GM18867 (cell line): ENCODE results near the gene RRP36.
A peak's percentile ranks its signal among the peaks of the same experiment; 100 is the strongest.

Experiments used
- ATAC-seq: cut with Tn5 transposase; IDR thresholded peaks from one replicate; pipeline ENCODE4 v1.9.1; 2021; ENCODE audit warnings: mild to moderate bottlenecking, moderate library complexity; ENCODE audit not compliant: unreplicated experiment

The RRP36 gene

DNA sequence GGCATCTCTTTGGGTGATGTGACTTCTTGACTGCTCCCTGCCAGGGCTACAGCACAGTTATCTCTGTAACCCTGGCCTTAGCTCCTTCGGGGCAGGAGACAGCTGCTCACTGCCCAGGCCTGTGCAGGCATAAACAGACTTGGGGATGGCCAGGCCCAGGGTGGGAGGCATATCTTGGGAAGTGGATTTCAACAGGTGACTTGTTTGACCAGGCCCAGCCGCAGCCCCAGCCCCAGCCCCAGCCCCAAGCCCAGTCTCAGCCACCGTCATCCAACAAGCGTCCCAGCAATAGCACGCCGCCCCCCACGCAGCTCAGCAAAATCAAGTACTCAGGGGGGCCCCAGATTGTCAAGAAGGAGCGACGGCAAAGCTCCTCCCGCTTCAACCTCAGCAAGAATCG lies 15.2 kb upstream of the RRP36 start:
- no peak for ATAC-seq

DNA sequence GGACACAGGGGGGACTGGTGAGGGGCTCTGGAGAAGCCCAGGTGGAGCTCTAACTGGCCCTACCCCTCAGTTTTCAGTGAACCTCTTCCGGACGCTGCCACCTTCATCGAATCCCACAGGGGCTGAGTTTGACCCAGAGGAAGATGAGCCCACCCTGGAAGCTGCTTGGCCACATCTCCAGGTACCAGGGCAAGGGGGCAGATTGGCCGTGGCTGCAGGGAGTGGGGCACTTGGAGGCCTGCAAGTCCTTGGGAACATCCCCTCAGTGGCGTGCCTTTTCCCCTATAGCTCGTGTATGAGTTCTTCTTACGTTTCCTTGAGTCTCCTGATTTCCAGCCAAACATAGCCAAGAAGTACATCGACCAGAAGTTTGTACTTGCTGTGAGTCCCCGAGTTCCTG lies 14.3 kb upstream of the RRP36 start:
- ATAC-seq: no peak

DNA sequence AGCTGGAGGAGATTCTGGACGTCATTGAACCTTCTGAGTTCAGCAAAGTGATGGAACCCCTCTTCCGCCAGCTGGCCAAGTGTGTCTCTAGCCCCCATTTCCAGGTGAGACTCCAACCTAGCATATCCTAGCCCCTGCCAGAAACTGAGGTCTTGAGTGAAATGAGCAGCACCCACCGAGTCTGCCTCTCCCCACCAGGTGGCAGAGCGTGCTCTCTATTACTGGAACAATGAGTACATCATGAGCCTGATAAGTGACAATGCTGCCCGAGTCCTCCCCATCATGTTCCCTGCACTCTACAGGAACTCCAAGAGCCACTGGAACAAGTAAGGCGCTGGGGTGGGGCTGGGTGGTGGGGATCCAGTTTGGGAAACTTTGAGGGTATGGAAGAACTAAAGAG lies 12.3 kb upstream of the RRP36 start:
- no peak for ATAC-seq

DNA sequence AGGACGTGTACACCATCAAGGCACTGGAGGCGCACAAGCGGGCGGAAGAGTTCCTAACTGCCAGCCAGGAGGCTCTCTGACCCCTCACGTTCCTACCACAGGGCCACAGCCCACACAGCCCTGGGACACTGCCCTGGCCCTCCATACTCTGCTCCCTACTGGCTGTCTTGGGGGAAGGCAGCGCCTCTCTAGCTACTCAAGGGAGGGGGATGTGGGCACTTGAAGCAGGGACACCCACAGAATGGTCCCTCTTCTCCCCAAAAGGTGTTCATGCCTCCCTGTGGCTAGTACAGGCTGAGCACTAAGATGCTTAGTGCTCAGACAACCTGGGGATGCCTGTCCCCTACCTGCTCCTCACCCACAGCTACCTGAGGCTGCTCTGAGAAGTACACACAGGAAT lies 10.2 kb upstream of the RRP36 start:
- no peak for ATAC-seq

DNA sequence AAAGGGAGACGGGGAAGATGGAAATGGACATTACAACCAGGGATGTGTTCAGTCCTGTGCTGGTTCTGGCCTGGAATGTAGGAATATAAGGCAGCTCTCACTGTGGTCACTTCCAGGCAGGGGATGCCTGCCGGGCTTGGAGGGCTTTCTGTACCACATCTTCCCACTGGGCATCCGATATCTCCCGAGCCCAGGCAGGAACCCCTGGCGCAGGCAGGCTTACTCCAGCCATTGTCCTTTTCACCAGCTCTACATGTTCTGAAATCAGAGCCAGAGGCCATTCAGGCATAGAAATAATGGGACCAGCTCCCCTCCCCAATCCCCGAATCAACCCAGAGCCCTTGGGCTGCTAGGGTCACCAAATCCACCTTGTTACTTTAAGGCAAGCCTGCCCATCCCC lies 9.1 kb upstream of the RRP36 start:
- no peak for ATAC-seq

DNA sequence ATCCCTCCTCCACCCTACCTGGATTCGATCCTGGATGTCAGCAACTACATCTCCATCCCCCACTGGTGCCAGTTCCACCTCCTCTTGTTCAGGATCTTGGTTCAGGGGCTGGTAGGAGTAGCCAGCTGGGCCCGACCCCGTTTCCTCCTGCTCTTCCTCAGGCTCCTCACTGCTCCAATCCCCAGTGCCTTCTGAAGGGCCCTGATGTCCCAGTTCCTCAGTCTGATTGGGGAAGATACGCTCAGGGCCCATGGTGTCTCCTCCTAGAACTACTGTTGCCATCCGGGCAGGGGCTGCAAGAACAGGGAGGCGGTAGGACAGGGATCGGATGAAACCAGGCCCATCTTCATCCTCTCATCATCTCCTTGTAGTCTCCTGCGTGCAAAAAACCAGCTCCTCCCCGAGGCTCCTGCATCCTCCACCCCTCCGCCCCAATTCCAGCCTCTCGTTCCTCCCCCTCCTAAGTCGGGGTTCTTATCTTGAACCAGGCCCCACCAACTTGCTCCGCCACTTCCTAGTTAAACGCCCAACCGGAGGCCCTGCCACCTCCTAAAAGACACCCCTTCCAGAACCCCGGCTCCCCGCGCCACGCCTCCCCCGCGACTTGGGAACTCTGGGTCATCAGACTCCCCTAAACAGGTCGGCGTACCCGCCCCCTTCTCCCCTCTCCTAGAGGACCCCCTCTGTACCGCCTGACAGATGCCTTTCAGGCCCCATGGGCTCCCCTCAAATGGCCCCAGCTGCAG lies 8.2 kb upstream of the RRP36 start:
- ATAC-seq: peak; percentile 6

DNA sequence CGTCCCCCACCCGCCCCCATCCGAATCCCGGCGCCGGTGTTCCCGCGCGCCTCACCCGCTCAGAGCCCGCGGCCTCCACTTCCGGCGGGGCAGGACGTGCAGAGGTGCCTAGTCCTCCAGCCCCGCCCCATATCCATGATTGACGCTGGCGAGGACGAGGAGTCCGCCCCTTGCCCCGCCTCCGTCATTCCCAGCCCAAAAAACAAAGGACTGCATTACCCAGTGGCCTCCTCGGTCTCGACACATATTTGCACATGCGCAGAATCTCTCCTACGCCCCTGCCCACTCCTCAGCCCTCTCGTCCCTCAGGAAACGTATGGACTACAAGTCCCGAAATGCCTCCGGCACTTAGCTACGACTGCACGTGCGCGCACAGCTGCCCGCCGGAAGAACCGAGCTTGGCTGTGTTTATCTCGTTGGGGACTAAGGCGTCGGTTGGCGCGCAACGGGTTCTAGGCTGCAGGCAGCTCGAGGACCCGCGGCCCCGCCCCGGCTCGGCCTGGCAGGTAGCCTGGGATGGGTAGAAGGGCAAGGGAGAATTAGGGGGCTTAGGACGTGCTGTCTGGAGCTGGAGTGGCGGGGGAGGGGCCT lies 7.5 kb upstream of the RRP36 start, which contains the start of the genes KLHDC3 and MEA1:
TSS of gene KLHDC3 (plus strand) at position 407 of the 591 bp plus-strand sequence. CDS start 2,944 bp downstream, outside the sequence.
TSS of gene MEA1 (minus strand) at position 104 of the 591 bp plus-strand sequence. CDS start 133 bp downstream, outside the sequence.
- ATAC-seq: peak; percentile 88

DNA sequence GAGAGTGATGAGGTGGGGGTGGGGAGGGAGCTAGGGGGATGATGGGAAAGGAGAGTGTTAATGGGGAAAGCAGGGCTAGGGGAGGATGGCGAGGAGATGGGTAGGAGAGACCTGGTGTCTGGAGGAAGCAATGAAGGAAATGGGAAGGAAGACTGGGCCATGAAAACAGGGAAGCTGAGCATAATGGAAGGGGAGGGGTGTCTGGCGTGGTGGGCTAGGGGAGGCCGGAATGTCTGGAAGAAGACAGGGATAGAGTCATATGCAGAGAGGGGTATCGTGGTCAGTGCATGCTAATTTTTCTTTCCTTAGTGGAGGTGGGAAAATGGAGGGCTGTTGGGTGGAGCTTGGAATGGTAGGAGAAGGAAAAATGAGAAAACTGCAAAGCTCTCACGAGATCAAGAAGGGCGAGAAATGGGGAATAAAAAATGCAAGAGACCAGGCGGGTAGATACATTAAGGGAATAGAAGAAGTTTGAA lies 7.0 kb upstream of the RRP36 start:
- ATAC-seq: no peak

DNA sequence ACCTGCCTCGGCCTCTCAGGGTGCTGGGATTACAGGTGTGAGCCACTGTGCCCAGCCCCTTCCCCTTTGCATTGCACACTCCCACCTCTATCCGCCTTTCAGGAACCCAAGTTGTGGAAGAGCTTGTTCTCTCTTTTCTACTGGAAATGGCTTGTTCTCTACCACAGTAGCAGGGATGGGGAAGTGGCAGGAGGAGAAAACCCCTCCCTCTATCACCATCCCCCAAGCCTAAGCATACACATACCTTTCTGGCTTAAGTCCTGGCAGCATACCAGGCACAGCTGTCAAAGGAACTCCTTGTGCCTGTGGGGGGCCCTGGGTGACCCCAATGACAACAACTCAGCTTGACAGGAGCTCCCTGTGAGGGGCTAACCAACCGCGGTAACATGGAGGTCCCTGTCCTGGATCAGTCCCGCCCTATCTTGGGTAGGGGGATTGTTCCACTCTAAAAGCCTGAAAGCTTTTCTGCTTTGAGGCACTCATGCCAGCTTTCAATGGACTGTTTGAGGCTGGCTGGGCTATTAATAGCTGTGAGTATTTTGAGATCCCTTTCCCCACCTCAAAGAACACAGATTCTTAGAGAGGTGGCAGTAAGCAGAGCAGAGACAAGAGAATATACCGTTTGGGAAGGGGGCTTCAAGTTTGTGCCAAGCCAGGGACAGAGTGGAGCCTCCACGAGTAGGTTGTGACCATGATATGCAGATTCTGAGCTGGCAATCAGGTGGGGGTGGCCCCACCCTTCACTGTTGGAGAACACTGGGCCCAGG lies 5.1 kb upstream of the RRP36 start:
- ATAC-seq: no peak

DNA sequence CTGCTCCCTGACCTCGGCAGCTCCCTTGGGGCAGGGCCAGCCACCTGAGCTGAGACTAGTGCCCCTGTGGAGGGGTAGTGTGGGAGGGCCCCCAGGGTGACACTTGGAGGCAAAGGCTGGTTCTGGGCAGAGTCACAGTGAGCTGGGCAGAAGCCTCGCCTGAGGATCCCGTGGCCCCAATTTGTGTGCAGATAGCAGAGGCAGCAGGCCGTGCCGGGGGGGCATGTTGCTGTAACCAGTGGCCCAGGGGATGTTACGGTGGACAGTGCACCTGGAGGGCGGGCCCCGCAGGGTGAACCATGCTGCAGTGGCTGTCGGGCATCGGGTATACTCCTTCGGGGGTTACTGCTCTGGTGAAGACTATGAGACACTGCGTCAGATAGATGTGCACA lies 4.5 kb upstream of the RRP36 start:
- no peak for ATAC-seq

DNA sequence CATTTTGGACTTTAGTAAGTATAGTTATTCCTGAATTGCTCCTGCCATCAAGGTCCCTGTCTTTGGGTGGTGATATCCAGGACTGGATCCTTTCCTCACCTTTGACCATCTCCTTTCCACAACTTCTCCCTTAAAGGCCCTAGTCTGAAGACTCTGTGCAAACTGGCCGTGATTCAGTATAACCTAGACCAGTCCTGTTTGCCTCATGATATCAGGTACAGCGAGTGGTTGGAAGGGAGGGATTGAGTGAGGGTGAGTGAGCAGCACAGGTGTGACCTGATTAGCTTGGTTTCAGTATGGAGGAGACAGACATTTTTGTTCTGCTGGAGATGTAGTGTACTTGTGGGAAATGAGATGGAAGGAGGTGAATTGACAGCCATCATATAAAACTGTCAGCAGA lies 2.3 kb upstream of the RRP36 start:
- ATAC-seq: no peak

DNA sequence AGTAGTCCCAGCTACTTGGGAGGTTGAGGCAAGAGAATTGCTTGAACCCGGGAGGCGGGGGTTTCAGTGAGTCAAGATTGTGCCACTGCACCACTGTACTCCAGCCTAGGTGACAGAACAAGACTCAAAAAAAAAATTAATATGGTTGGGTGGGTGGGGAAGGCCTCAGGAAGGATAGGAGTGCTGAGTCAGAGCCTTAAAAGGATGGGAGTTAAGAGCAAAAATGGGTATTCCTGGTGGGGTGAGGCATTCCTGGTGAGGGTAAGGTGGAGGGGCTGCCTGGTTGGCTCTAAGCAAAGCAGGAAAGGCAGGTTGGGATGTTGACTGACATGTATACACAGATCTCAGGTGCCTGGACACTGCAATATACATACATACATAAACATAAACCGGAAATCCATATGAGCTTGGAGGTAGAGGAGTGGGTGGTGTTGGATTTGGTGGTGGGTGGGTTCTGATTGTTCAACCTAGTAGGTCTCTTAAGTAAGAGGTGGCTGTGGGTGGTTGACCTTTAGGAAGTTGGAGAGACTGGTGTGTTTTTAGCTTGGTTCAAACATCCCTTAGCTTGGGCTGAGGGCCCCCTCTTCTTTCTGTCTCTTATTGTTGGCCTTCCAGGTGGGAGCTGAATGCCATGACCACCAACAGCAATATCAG lies 1.2 kb upstream of the RRP36 start:
- no peak for ATAC-seq

DNA sequence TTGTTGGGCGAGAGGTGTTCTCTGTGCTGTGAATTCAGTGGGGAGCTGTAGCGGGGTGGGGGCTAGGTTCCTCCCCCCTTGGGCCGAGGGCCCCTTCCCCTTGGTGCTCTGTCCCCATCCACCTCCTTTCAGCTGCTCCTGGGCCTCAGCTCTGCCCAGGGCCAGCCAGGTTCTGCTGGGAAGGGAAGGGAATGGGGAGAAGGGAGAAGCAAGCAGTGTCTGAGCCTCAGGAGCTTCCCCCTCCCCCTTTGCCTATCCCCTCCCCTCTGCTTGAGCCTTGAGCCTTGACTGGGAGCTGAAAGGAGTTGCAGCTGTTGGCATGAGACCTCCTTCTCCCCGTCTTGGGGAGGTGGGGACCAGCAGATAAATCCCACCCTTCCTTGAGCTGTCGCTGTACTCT lies 576 bp upstream of the RRP36 start:
- ATAC-seq: no peak

DNA sequence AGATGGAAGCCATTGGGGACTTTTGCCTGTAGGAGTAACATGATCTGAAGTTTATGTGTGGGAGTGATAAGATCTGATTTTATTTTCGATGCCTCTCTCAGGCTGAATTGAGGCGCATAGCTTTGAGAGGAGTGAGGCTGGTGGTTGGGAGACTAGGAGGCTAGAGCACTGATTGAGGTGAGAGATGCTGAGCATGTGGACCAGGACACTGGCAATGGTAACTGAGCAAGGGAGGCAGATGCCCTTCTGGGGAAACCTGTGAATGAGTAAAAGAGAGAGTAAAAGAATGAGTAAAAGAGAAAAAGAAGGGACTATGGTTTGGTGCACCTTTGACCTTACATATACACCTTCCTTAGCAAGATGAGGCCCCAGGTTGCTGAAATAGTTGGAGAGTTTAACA lies 3.0 kb downstream of the RRP36 start:
- no peak for ATAC-seq

DNA sequence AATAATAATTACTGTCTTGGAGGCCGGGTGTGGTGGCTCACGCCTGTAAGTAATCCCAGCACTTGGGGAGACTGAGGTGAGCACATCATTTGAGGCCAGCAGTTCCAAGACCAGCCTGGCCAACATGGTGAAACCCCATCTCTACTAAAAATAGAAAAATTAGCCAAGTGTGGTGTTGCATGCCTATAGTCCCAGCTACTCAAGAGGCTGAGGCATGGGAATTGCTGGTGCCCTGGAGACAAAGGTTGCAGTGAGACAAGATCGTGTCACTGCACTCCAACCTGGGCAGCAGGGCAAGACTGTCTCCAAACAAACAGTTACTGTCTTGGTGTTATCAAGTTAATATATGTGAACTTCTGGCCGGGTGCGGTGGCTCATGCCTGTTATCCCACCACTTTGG lies 4.9 kb downstream of the RRP36 start:
- no peak for ATAC-seq

DNA sequence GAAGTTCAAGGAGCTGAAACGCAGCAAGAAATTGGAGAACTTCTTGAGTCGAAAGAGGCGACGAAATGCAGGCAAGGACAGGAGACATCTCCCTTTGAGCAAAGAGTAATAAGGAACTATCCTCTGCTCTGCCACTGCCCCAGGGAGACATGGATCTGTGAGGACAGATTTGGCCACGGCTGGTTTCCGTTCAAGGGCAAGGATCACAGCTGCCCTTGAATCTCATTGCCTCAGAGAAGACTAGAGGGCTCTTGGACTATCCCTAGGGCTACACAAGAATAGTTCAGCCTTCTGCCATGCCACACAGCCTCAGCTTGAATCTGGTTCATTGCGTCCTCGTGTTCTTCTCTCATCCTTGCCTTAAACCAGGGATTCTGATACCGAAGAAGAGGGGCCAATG lies 7.7 kb downstream of the RRP36 start:
- no peak for ATAC-seq

DNA sequence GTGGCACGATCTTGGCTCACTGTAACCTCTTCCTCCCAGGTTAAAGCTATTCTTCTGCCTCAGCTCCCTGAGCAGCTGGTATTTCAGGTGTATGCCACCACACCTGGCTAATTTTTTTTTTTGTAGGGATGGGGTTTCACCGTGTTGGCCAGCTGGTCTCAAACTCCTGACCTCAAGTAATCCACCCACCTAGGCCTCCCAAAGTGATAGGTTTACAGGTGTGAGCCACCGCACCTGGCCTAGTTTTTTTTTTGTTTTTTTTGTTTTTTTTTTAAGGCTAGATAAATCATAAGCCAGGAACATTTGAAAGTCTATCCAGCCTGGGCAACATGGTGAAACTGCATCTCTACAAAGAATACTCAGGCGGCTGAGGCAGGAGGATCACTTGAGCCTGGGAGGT lies 10.9 kb downstream of the RRP36 start:
- no peak for ATAC-seq

DNA sequence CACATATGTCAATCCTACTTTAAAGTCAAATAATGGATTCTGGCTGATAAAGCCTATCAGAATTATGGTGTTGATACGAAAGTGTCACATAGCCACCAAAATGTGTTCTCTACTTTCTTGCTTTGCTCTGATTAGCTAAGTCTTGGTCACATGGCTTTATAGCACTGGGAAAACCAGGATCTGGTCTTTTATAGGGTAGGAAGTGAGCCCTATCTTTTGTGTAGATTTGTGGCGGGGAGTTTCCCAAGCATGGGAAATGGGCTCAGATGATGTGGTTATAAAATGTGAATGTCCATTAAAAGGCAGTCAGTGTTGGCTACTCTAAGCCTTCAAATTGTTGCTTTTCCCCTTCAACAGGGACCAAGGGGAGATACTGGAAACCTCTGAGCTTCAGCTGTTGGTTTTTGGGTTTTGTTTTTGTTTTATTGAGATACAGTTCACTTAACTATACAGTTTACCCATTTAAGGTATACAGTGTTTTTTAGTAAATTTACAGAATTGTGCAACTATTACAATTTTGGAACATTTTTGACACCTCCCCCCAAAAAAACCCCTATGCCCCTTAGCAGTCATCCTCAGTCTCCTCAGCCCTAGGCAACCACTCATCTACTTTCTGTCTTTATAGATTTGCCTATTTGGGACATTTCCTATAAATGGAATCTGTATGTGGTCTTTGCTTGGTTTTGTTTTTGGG lies 12.2 kb downstream of the RRP36 start:
- ATAC-seq: no peak

DNA sequence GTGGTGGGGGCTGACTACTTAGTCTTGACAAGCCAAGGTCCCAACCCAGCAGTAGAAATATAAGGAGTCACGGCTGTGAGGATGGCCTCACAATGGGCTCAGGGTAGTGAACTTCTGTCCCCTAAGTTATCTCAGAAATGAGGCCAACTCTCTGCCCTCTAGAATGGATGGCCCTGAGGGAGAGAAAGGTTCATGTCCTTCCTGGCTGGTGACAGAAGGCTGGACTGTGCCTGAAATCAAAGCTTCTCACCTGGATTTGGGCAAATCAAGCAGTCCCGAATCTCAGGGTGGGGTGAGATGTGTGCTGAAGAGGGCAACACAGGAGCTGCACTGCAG lies 12.7 kb downstream of the RRP36 start:
- no peak for ATAC-seq

DNA sequence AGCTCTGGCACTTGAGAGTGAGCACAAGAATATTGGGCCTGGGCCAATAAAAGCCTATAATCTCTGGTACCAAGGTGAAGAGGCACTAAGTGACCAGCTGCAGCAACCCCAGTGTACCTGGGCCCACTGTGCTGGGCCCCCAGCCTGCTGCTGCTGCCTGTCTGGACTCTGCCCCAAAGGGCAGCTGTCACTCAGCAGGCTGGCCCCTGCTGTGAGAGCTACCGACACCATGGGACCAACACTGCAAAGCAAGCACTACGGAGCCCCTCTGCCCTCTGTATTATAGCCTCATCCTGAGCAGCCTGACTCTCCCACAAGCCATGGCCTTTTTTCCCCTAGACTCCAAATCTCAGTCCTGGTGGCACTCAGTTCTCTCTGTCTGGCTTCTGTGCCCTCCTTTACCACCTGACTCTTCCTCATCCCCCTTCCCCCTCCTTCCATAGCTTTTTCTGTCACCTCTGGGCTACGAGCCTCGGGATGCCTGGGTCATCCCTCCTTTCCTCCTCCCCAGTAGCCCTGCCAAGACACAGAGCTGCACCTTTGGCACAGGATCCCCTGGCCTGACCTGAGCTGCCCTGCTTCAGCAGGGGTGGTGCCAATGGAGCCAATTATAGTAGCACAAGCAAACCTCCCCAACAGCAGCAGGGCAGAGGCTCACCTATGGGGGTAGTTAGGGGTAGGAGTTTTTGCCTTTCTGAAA lies 14.2 kb downstream of the RRP36 start:
- ATAC-seq: no peak
